ENCODE measurements around the gene NACC2.

NACC2 gene

DNA sequence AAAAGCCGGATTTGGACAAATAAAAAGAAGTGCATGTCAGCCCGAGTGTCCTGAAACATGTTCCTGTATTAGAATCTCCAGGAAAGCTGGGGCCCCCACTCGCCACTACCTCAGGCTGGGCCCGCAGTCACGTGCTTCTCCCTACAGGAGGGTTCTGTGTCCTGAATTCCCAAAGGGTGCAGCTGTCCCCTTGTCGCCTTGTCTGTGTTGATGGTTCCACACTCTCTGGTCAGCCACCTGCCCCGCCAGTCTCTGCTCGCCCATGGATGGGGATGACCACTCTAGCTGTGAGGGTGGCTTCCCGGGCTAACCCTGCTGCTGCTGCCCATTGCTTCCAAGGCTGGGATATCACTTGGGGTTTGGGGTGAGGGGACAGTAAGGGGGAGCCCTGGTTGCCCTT lies 26.7 kb upstream of the NACC2 start:
- Histone ChIP-seq H3K4me3 (ENCODE audit: low read length) (no peak overlapping the region), H3K27me3 (replicated peaks; ENCODE audit: insufficient read depth, low read length) (peaks cover 40% of the 10 kb centered on the region), H4K20me1 (ENCODE audit: insufficient read depth, low read length) (no peaks in the 10 kb centered on the region), H2AFZ (ENCODE audit: low read length) (no peak overlapping the region), H3F3A (ENCODE audit: insufficient read depth, low read length) (no peaks in the 10 kb centered on the region), H3K9ac (ENCODE audit: low read length) (no peak overlapping the region), H3K27ac (ENCODE audit: low read length) (no peak overlapping the region), H3K9me3 (replicated peaks; ENCODE audit: insufficient read depth, low read length) (no peaks in the 10 kb centered on the region), H3K4me1 (ENCODE audit: low read length) (peaks cover 6% of the 10 kb centered on the region), H3K4me2 (ENCODE audit: low read depth, low read length) (no peak overlapping the region), H3K36me3 (replicated peaks; ENCODE audit: insufficient read depth, low read length) (no peaks in the 10 kb centered on the region), H3K9me2 (replicated peaks; ENCODE audit: insufficient read depth, low read length) (no peaks in the 10 kb centered on the region), H3K79me2 (ENCODE audit: low read length) (peaks cover 13% of the 10 kb centered on the region)
- no peak for DNase-seq
- TF ChIP-seq EZH2phosphoT487 (IDR thresholded peaks at IDR 0.05; ENCODE audit: low read length) (no peak), EZH2 (optimal IDR thresholded peaks at IDR 0.05; ENCODE audit: low read depth, low read length) (no peak)
- TF ChIP-seq, protein P1, sequence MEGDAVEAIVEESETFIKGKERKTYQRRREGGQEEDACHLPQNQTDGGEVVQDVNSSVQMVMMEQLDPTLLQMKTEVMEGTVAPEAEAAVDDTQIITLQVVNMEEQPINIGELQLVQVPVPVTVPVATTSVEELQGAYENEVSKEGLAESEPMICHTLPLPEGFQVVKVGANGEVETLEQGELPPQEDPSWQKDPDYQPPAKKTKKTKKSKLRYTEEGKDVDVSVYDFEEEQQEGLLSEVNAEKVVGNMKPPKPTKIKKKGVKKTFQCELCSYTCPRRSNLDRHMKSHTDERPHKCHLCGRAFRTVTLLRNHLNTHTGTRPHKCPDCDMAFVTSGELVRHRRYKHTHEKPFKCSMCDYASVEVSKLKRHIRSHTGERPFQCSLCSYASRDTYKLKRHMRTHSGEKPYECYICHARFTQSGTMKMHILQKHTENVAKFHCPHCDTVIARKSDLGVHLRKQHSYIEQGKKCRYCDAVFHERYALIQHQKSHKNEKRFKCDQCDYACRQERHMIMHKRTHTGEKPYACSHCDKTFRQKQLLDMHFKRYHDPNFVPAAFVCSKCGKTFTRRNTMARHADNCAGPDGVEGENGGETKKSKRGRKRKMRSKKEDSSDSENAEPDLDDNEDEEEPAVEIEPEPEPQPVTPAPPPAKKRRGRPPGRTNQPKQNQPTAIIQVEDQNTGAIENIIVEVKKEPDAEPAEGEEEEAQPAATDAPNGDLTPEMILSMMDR (IDR thresholded peaks at IDR 0.05; ENCODE audit: low read length) = no peak

DNA sequence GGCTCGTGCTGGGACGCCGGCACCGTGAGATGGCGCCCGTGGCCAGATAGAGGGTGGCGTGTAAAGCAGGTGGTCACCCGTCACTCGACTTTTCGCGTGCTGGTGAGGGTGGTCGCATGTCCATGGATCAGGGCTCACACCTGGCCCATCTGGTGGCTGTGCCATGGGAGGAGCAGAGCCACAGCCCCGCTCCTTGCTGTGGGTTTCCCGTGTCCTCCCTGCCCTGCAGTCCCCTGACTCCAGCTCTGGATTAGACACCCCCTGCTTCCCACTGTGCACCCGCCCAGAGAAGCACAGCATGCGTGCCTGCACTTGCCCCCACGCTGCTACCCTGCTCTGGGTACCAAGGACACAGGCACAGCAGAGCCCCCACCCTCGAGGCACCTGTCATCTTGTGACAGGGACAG lies 25.4 kb upstream of the NACC2 start:
- H3K4me2 ChIP-seq (ENCODE audit: low read depth, low read length) = no peak overlapping the region
- H3K79me2 ChIP-seq (ENCODE audit: low read length) = peaks cover 13% of the 10 kb centered on the region
- H3K4me3 ChIP-seq (ENCODE audit: low read length) = no peak overlapping the region
- H2AFZ ChIP-seq (ENCODE audit: low read length) = no peak overlapping the region
- H4K20me1 ChIP-seq (ENCODE audit: insufficient read depth, low read length) = no peaks in the 10 kb centered on the region
- DNase-seq = no peak
- H3K9ac ChIP-seq (ENCODE audit: low read length) = no peak overlapping the region
- no peaks in the 10 kb centered on the region for H3K9me2 ChIP-seq (replicated peaks; ENCODE audit: insufficient read depth, low read length)
- no peaks in the 10 kb centered on the region for H3K36me3 ChIP-seq (replicated peaks; ENCODE audit: insufficient read depth, low read length)
- no peaks in the 10 kb centered on the region for H3F3A ChIP-seq (ENCODE audit: insufficient read depth, low read length)
- no peak for TF ChIP-seq EZH2 (optimal IDR thresholded peaks at IDR 0.05; ENCODE audit: low read depth, low read length)
- no peak overlapping the region for H3K27ac ChIP-seq (ENCODE audit: low read length)
- H3K9me3 ChIP-seq (replicated peaks; ENCODE audit: insufficient read depth, low read length) = no peaks in the 10 kb centered on the region
- H3K4me1 ChIP-seq (ENCODE audit: low read length) = peaks cover 6% of the 10 kb centered on the region
- H3K27me3 ChIP-seq (replicated peaks; ENCODE audit: insufficient read depth, low read length) = peaks cover 26% of the 10 kb centered on the region

DNA sequence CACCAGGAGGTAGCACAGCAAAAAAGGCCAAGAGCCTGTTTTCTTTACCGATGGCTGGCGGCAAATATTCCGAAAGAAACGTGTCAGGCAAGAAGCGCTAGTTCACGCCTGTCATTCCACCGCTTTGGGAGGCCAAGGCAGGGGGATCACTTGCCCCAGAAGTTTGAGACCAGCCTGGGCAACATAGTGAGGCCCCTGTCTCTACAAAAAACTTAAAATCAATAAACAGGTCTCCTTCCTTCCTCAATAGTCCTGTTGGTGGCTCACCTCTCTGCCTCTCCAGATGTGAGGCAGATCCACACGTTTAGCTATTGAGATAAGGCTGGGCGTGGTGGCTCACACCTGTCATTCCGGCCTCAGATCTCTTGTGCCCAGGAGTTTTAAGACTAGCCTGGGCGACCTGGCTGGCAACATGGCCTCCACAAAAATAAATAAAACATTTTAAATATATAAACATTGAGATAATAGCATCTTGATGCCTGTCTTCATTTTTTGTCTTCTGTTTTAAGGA lies 24.8 kb upstream of the NACC2 start:
- H2AFZ ChIP-seq (ENCODE audit: low read length) = no peak overlapping the region
- H3K79me2 ChIP-seq (ENCODE audit: low read length) = peaks cover 13% of the 10 kb centered on the region
- H3K9me3 ChIP-seq (replicated peaks; ENCODE audit: insufficient read depth, low read length) = no peaks in the 10 kb centered on the region
- H3K4me1 ChIP-seq (ENCODE audit: low read length) = peaks cover 6% of the 10 kb centered on the region
- H3K9me2 ChIP-seq (replicated peaks; ENCODE audit: insufficient read depth, low read length) = no peaks in the 10 kb centered on the region
- no peaks in the 10 kb centered on the region for H3K36me3 ChIP-seq (replicated peaks; ENCODE audit: insufficient read depth, low read length)
- H3K9ac ChIP-seq (ENCODE audit: low read length) = peak overlapping the region; percentile 81; the same call in 1 of the 2 replicates
- no peaks in the 10 kb centered on the region for H4K20me1 ChIP-seq (ENCODE audit: insufficient read depth, low read length)
- H3K4me3 ChIP-seq (ENCODE audit: low read length) = peak overlapping the region; percentile 82
- H3K27me3 ChIP-seq (replicated peaks; ENCODE audit: insufficient read depth, low read length) = peaks cover 21% of the 10 kb centered on the region
- peak overlapping the region; percentile 66; the same call in 1 of the 2 replicates for H3K4me2 ChIP-seq (ENCODE audit: low read depth, low read length)
- H3F3A ChIP-seq (ENCODE audit: insufficient read depth, low read length) = no peaks in the 10 kb centered on the region
- TF ChIP-seq EZH2 (optimal IDR thresholded peaks at IDR 0.05; ENCODE audit: low read depth, low read length) (no peak), EZH2phosphoT487 (IDR thresholded peaks at IDR 0.05; ENCODE audit: low read length) (no peak)
- TF ChIP-seq, protein P1 (IDR thresholded peaks at IDR 0.05; ENCODE audit: low read length) = no peak
- DNase-seq = no peak
- no peak overlapping the region for H3K27ac ChIP-seq (ENCODE audit: low read length)

Data from MM.1S (cell line).